ENCODE results near the gene SMAP1.

SMAP1 gene

DNA sequence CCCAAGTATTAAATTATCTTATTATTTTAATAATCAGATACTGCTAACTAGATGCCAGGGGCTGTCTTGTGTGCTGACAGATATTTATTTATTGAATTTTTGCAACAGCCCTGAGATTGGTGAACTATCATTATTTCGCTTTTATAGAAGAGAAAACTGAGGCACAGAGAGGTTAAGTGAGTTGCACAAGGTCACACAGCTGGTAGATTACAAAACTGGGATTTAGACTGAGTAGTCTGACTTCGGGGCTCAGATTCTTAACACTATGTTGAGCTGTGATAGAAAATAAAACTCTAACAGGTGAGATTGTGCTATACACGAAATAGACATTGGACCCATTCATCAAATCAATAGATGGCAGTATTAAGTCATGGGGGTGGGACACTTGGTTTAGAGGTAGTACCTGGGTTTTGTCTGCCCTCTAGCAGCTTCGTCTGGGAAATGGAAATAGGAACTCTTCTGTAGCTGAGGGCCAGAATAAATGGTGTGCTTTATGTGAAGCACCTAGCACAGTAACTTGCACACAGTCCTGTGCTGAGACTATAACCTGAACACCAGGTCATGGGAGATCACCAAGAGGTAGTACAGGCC is 175.7 kb downstream of the SMAP1 start:
- DNase-seq (ENCODE audit: low read depth): no peak
- TF ChIP-seq, protein P1, sequence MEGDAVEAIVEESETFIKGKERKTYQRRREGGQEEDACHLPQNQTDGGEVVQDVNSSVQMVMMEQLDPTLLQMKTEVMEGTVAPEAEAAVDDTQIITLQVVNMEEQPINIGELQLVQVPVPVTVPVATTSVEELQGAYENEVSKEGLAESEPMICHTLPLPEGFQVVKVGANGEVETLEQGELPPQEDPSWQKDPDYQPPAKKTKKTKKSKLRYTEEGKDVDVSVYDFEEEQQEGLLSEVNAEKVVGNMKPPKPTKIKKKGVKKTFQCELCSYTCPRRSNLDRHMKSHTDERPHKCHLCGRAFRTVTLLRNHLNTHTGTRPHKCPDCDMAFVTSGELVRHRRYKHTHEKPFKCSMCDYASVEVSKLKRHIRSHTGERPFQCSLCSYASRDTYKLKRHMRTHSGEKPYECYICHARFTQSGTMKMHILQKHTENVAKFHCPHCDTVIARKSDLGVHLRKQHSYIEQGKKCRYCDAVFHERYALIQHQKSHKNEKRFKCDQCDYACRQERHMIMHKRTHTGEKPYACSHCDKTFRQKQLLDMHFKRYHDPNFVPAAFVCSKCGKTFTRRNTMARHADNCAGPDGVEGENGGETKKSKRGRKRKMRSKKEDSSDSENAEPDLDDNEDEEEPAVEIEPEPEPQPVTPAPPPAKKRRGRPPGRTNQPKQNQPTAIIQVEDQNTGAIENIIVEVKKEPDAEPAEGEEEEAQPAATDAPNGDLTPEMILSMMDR (IDR thresholded peaks at IDR 0.05; ENCODE audit: low read depth, low read length, missing control alignments): no peak

GRCh38 chr6:70844301-70844700 is 176.6 kb downstream of the SMAP1 start:
- TF ChIP-seq, protein P1 (IDR thresholded peaks at IDR 0.05; ENCODE audit: low read depth, low read length, missing control alignments): no peak
- no peak overlapping the region for H3K4me3 ChIP-seq (ENCODE audit: low read depth, low read length)
- no peak for DNase-seq (ENCODE audit: low read depth)

More for the DNA sequence above, 175.7 kb downstream of the SMAP1 start:
- H3K4me3 ChIP-seq (ENCODE audit: low read depth, low read length): no peak overlapping the region

GRCh38 chr6:70846207-70846835 is 178.6 kb downstream of the SMAP1 start:
- TF ChIP-seq, protein P1 (IDR thresholded peaks at IDR 0.05; ENCODE audit: low read depth, low read length, missing control alignments): no peak
- no peak overlapping the region for H3K4me3 ChIP-seq (ENCODE audit: low read depth, low read length)
- no peak for DNase-seq (ENCODE audit: low read depth)

DNA sequence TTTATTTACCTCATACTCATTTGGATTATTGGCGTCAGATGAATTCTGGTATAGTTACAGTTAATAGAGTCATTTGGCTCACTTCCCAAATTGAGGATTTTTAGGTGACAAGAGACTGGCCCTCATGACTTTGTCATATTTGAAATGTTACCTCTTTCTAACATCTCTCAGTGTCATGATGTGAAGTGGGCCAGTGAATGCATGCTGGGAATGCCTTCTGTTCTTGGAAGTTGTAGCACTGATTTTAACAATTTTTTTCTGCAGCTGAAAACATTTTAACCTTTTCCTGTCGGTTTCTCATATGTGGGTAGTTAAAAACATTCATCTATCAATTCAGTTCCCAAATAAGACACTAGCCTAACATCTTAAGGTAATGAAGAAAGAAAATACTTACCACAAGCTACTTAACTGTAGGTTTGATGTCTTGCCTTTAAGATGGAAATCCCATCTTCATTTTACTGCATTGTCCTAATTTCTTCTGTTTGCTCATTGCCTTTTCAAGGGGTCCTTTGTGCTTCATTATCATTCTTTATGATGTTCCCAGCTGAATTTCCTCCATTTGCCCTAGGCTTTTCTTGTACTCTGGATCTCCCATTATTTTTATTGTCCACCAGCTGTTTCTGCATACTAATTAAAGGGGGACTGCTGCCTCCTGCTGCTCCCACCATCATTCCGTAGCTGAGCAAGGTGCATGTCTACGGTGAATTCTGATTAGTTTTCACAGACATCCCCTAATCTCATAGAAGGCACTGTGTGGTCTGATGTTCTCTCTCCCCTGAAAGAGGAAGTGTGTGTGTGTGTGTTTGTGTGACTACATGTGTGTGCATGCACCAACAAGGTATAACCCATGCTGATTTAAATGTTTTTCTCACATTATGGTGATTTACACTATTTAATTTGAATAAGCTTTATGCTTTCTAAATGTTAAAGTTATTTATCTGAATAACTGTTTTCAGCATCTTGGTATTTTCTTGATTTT is 179.7 kb downstream of the SMAP1 start:
- no peak for DNase-seq (ENCODE audit: low read depth)
- TF ChIP-seq, protein P1 (IDR thresholded peaks at IDR 0.05; ENCODE audit: low read depth, low read length, missing control alignments): no peak
- H3K4me3 ChIP-seq (ENCODE audit: low read depth, low read length): no peak overlapping the region

DNA sequence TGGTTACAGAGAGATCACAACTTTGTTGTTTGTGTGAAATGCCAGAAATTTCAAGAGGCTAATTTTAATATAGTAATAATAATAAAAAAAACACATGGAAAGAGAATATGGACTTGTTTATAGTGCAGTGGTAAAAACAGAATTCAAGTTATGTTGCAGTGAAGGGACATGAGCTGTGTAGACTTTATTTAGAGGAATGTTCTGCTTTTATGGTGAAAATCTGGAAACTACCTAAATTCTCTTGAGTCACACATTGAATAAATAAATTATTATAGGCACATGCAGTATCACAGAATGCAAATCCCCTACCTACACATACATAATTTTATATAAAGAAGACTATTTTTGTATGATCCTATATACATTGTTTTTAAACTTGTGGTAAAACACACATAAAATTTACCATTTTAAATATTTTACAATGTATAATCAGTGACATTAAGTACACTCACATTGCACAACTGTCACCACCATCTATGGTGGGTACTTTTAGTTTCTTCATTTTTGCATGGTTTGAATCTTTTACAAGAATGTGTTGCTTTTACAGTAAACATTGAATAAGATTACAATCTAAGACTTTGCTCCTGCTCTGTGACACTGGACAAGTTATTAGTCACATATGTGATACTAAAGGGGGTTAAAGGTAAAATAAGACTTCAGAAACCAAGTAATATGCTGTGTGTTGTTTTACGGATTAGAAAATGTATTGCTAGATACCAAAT is 181.8 kb downstream of the SMAP1 start:
- TF ChIP-seq, protein P1 (IDR thresholded peaks at IDR 0.05; ENCODE audit: low read depth, low read length, missing control alignments): no peak
- no peak overlapping the region for H3K4me3 ChIP-seq (ENCODE audit: low read depth, low read length)
- no peak for DNase-seq (ENCODE audit: low read depth)

DNA sequence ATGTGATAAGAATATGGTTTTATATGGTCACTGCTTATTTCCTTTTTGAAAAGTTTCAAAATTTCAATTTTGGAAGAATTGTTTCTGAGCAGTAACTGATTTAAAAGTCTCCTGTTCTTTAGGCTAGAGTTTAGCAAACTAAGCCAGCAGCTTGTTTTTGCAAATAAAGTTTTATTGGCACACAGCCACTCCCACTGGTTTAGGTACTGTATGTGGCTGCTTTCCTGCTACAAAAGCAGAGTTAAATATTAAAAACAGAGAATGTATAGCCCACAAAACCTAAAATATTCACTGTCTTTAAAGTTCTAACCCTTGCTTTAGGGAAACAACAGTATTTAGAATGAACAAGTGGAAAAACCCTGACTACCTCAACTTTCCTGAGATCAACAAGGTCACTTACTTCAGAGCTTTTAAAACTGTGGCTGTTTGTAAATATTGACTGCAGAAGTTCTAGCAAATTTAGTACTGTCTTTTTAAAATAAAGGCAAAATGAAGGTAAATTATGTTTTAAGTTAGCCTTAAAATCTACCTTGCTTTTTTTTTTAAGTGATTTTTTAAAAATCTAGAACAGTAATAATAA is 185.1 kb downstream of the SMAP1 start:
- no peak overlapping the region for H3K4me3 ChIP-seq (ENCODE audit: low read depth, low read length)
- TF ChIP-seq, protein P1 (IDR thresholded peaks at IDR 0.05; ENCODE audit: low read depth, low read length, missing control alignments): no peak
- DNase-seq (ENCODE audit: low read depth): no peak

Measured in GM12864 (cell line).